ENCODE measurements around the gene HSPB2.

DNA sequence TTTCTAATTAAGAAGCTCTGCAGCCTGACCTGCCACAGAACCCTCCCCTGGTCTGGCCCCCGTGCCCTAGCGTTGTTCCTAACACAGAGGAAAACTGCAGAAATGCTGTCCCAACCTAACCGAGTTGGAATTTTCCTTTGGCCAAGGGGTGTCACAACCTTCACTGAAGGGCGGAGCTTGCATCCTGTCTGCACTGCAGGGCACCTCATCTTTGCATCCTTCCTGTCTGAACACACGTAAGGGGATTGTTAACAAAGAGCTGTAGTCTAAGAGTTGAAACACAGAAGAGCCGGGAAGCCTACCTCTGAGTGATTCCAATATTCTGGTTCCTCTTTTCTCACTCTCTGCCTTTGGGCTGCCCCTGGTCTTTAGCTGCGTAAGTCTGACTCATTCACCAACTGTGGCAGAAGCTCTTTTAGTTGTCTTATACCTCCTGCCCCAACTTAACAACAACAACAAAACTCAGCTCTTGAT is 26.2 kb downstream of the HSPB2 start:
- TF ChIP-seq, protein P1, sequence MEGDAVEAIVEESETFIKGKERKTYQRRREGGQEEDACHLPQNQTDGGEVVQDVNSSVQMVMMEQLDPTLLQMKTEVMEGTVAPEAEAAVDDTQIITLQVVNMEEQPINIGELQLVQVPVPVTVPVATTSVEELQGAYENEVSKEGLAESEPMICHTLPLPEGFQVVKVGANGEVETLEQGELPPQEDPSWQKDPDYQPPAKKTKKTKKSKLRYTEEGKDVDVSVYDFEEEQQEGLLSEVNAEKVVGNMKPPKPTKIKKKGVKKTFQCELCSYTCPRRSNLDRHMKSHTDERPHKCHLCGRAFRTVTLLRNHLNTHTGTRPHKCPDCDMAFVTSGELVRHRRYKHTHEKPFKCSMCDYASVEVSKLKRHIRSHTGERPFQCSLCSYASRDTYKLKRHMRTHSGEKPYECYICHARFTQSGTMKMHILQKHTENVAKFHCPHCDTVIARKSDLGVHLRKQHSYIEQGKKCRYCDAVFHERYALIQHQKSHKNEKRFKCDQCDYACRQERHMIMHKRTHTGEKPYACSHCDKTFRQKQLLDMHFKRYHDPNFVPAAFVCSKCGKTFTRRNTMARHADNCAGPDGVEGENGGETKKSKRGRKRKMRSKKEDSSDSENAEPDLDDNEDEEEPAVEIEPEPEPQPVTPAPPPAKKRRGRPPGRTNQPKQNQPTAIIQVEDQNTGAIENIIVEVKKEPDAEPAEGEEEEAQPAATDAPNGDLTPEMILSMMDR (IDR thresholded peaks at IDR 0.05), result no peak
- no peak for TF ChIP-seq EP300 (IDR thresholded peaks at IDR 0.05; ENCODE audit: low read depth)
